HepG2 (cell line): Measurements from ENCODE around the gene RPS2. TPM values are rescaled to one million over a fixed set of nuclear protein-coding genes. Genes with fewer than 3 reads are reported as not detected.

Experiments used
- AGO1 ChIP-seq: fragments of 200-400 bp; formaldehyde crosslinking; IDR thresholded peaks from 2 replicates; pipeline ENCODE4 v1.6.1; 2017; ENCODE audit warnings: mild to moderate bottlenecking, low read depth, low read length, moderate library complexity; ENCODE audit not compliant: poor library complexity, severe bottlenecking
- ARNT ChIP-seq: fragments of 450-650 bp; IDR thresholded peaks from 2 replicates; pipeline ENCODE4 v1.6.1; 2017
- BRCA1 ChIP-seq: sonication (generic); formaldehyde crosslinking; IDR thresholded peaks from 2 replicates; pipeline ENCODE4 v1.4.0; 2020; ENCODE audit warnings: missing genetic modification reagents
- EP300 ChIP-seq, 3 experiments: sonication (generic) in 1 of 3; formaldehyde crosslinking in 1 of 3; IDR thresholded peaks; 2 replicates each; pipeline versions ENCODE4 v1.5.1 to v1.6.1; 2011 to 2020; ENCODE audit warnings: low read depth in 2 of 3, low read length in 2 of 3, borderline replicate concordance in 1 of 3, improper control_type of control experiment in 1 of 3, mild to moderate bottlenecking in 1 of 3, missing genetic modification reagents in 1 of 3, moderate library complexity in 1 of 3
- FLYWCH1 ChIP-seq: sonication (generic); formaldehyde crosslinking; IDR thresholded peaks from 2 replicates; pipeline ENCODE4 v1.8.1; 2023; ENCODE audit warnings: mild to moderate bottlenecking, missing genetic modification reagents
- IRF2 ChIP-seq: IDR thresholded peaks from 2 replicates; pipeline ENCODE4 v1.6.1; 2018; ENCODE audit warnings: missing genetic modification reagents, missing compliant biosample characterization
- JARID2 ChIP-seq: sonication (generic); formaldehyde crosslinking; IDR thresholded peaks from 2 replicates; pipeline ENCODE4 v1.8.1; 2023; ENCODE audit warnings: missing genetic modification reagents, inconsistent platforms; ENCODE audit not compliant: insufficient replicate concordance
- MYPOP ChIP-seq: sonication (generic); formaldehyde crosslinking; IDR thresholded peaks from 2 replicates; pipeline ENCODE4 v1.8.1; 2023; ENCODE audit warnings: mild to moderate bottlenecking, moderate library complexity, missing genetic modification reagents
- NFIC ChIP-seq: IDR thresholded peaks from 2 replicates; pipeline ENCODE4 v1.6.1; 2012; ENCODE audit warnings: mild to moderate bottlenecking, low read length, inconsistent platforms
- PRDM15 ChIP-seq: sonication (generic); formaldehyde crosslinking; IDR thresholded peaks from 2 replicates; pipeline ENCODE4 v1.4.0; 2020; ENCODE audit warnings: missing genetic modification reagents
- SOX5 ChIP-seq: IDR thresholded peaks from 2 replicates; pipeline ENCODE4 v1.6.1; 2016; ENCODE audit warnings: borderline replicate concordance
- THAP9 ChIP-seq: sonication (generic); formaldehyde crosslinking; IDR thresholded peaks from 2 replicates; pipeline ENCODE4; 2020; ENCODE audit warnings: missing genetic modification reagents, mild to moderate bottlenecking, borderline replicate concordance
- ZMAT5 ChIP-seq: sonication (generic); formaldehyde crosslinking; IDR thresholded peaks from 2 replicates; pipeline ENCODE4 v1.5.0; 2020; ENCODE audit warnings: mild to moderate bottlenecking, low read depth, missing genetic modification reagents, borderline replicate concordance
- ZNF317 ChIP-seq: sonication (generic); formaldehyde crosslinking; IDR thresholded peaks from 2 replicates; pipeline ENCODE4 v1.5.0; 2020; ENCODE audit warnings: mild to moderate bottlenecking, missing genetic modification reagents
- ZNF563 ChIP-seq: sonication (generic); formaldehyde crosslinking; IDR thresholded peaks from 2 replicates; pipeline ENCODE4 v1.8.0; 2022; ENCODE audit warnings: mild to moderate bottlenecking, moderate library complexity, missing genetic modification reagents
- ZNF589 ChIP-seq: sonication (generic); formaldehyde crosslinking; conservative IDR thresholded peaks from 2 replicates; pipeline ENCODE4 v1.8.0; 2022; ENCODE audit warnings: mild to moderate bottlenecking, moderate library complexity, missing genetic modification reagents
- ZNF614 ChIP-seq: IDR thresholded peaks from 2 replicates; pipeline ENCODE4 v1.6.1; 2018; ENCODE audit warnings: missing biosample characterization, missing genetic modification reagents, inconsistent platforms, borderline replicate concordance
- polyA plus RNA-seq, 8 experiments: library from polyadenylated mRNA; depleted of rRNA in 3 of 8; stranded (reverse) in 7 of 8; unstranded in 1 of 8; fragments of >200 nt; fragmentation: Illumina TruSeq in 4 of 8; extraction: Trizol in 4 of 8; gene quantifications; 2 replicates each; pipeline versions ENCODE4 v1.2.1 to v1.2.3, GENCODE V29; 2011 to 2016; ENCODE audit warnings: low read depth in 4 of 8, missing spikeins in 1 of 8, mixed read lengths in 1 of 8; ENCODE audit not compliant: insufficient read depth in 1 of 8
- total RNA-seq, 5 experiments: library from RNA; depleted of rRNA; stranded (reverse); fragments of >200 nt; fragmentation: Illumina TruSeq; extraction: Trizol; gene quantifications; 2 replicates each; pipeline ENCODE4 v1.2.3, GENCODE V29; 2016; ENCODE audit warnings: low read depth in 1 of 5

RPS2 gene
- total and polyA plus RNA-seq, 2 of the 13 experiments (the other 11 are each of a cell fraction or from before 2014, with no cell fraction given), result 1,908 to 4,514 TPM

- TF ChIP-seq ZMAT5 (CRISPR knock-in tag) (no peak), BRCA1 (CRISPR knock-in tag) (no peak), EP300 (IDR thresholded peaks at IDR 0.05; ENCODE audit: low read depth in 2 of 2, low read length in 2 of 2) (no peak), EP300 (CRISPR knock-in tag; IDR thresholded peaks at IDR 0.05; ENCODE audit: borderline replicate concordance) (no peak), JARID2 (CRISPR knock-in tag) (no peak), PRDM15 (CRISPR knock-in tag) (no peak), ARNT (no peak), SOX5 (CRISPR knock-in tag) (no peak), ZNF317 (CRISPR knock-in tag) (no peak), ZNF614 (no peak), IRF2 (CRISPR knock-in tag) (no peak), ZNF563 (CRISPR knock-in tag) (no peak), NFIC (no peak), AGO1 (peak; percentile 63), THAP9 (CRISPR knock-in tag) (no peak), MYPOP (CRISPR knock-in tag) (no peak), ZNF589 (CRISPR knock-in tag) (no peak), FLYWCH1 (no peak)
Measured at GRCh38 chr16:1982013-1982433, 17.4 kb upstream of the RPS2 start (continued).
